ENCODE data around the gene TAS2R9.

The TAS2R9 gene

GRCh38 chr12:10810068-10810467 lies at the start of gene TAS2R9:
Gene TAS2R9 (minus strand): TSS chr12:10810168. CDS start chr12:10810075, 93 bp downstream.
- H3K4me1 ChIP-seq (ENCODE audit: low read depth, poor library complexity, severe bottlenecking), result no peaks in the 10 kb centered on the region
- no peak within 1 kb of the TSS for H3K4me2 ChIP-seq
- H3K4me3 ChIP-seq (IDR thresholded peaks at IDR 0.05; ENCODE audit: insufficient read depth, low read depth, low read length), result no peak within 1 kb of the TSS
- no peaks in the 10 kb centered on the region for H4K20me1 ChIP-seq (ENCODE audit: insufficient read depth)
- no peaks in the 10 kb centered on the region for H3K79me2 ChIP-seq (ENCODE audit: insufficient read depth, low read depth)
- no peak within 1 kb of the TSS for H3K9ac ChIP-seq
- no peak within 1 kb of the TSS for H2AFZ ChIP-seq (ENCODE audit: low read depth)
- no peaks in the 10 kb centered on the region for H3K36me3 ChIP-seq (ENCODE audit: insufficient read depth)
- TF ChIP-seq CTCF (conservative IDR thresholded peaks at IDR 0.05; ENCODE audit: low read depth, low read length), result no peak
- H3K27ac ChIP-seq, result no peak within 1 kb of the TSS
- H3K27me3 ChIP-seq (ENCODE audit: insufficient read depth, low read depth), result no peaks in the 10 kb centered on the region

GRCh38 chr12:10855807-10856206 lies 45.8 kb upstream of the TAS2R9 start:
- Histone ChIP-seq H3K4me1 (ENCODE audit: low read depth, poor library complexity, severe bottlenecking) (no peaks in the 10 kb centered on the region), H3K9ac (no peak overlapping the region), H3K27ac (no peak overlapping the region), H3K79me2 (ENCODE audit: insufficient read depth, low read depth) (no peaks in the 10 kb centered on the region), H3K4me2 (no peak overlapping the region), H3K36me3 (ENCODE audit: insufficient read depth) (no peaks in the 10 kb centered on the region), H4K20me1 (ENCODE audit: insufficient read depth) (no peaks in the 10 kb centered on the region), H3K4me3 (IDR thresholded peaks at IDR 0.05; ENCODE audit: insufficient read depth, low read depth, low read length) (no peak overlapping the region), H2AFZ (ENCODE audit: low read depth) (no peak overlapping the region), H3K27me3 (ENCODE audit: insufficient read depth, low read depth) (no peaks in the 10 kb centered on the region)
- TF ChIP-seq CTCF (conservative IDR thresholded peaks at IDR 0.05; ENCODE audit: low read depth, low read length), result no peak

GRCh38 chr12:10853776-10854175 lies 43.8 kb upstream of the TAS2R9 start:
- Histone ChIP-seq H3K79me2 (ENCODE audit: insufficient read depth, low read depth) (no peaks in the 10 kb centered on the region), H4K20me1 (ENCODE audit: insufficient read depth) (no peaks in the 10 kb centered on the region), H3K4me3 (IDR thresholded peaks at IDR 0.05; ENCODE audit: insufficient read depth, low read depth, low read length) (no peak overlapping the region), H3K9ac (no peak overlapping the region), H3K4me1 (ENCODE audit: low read depth, poor library complexity, severe bottlenecking) (no peaks in the 10 kb centered on the region), H2AFZ (ENCODE audit: low read depth) (no peak overlapping the region), H3K27me3 (ENCODE audit: insufficient read depth, low read depth) (no peaks in the 10 kb centered on the region), H3K27ac (no peak overlapping the region), H3K36me3 (ENCODE audit: insufficient read depth) (no peaks in the 10 kb centered on the region), H3K4me2 (no peak overlapping the region)
- TF ChIP-seq CTCF (conservative IDR thresholded peaks at IDR 0.05; ENCODE audit: low read depth, low read length), result no peak

GRCh38 chr12:10851243-10851858 lies 41.4 kb upstream of the TAS2R9 start:
- Histone ChIP-seq H3K4me2 (no peak overlapping the region), H2AFZ (ENCODE audit: low read depth) (no peak overlapping the region), H3K4me3 (IDR thresholded peaks at IDR 0.05; ENCODE audit: insufficient read depth, low read depth, low read length) (no peak overlapping the region), H3K36me3 (ENCODE audit: insufficient read depth) (no peaks in the 10 kb centered on the region), H3K27me3 (ENCODE audit: insufficient read depth, low read depth) (no peaks in the 10 kb centered on the region), H3K4me1 (ENCODE audit: low read depth, poor library complexity, severe bottlenecking) (no peaks in the 10 kb centered on the region), H3K27ac (no peak overlapping the region), H3K9ac (no peak overlapping the region), H3K79me2 (ENCODE audit: insufficient read depth, low read depth) (no peaks in the 10 kb centered on the region), H4K20me1 (ENCODE audit: insufficient read depth) (no peaks in the 10 kb centered on the region)
- no peak for TF ChIP-seq CTCF (conservative IDR thresholded peaks at IDR 0.05; ENCODE audit: low read depth, low read length)
